Upper lobe of left lung (tissue), 4 donors: Measurements from ENCODE around the gene ISOC2.

Source experiments
- EP300 ChIP-seq, 4 donors: sonication (generic); formaldehyde crosslinking; IDR thresholded peaks; one replicate each; pipeline ENCODE4 v1.5.1; 2017; ENCODE audit warnings: antibody characterized with exemption in 4 of 4, control low read depth in 2 of 4
- POLR2AphosphoS5 ChIP-seq, 2 donors: sonication (generic); formaldehyde crosslinking; IDR thresholded peaks; one replicate each; pipeline ENCODE4 v1.5.1; 2017; ENCODE audit warnings: antibody characterized with exemption in 2 of 2
- TF ChIP-seq, protein P1 (sequence below), 6 experiments: fragments of 450-650 bp in 4 of 6; fragments of 200-600 bp in 2 of 6; sonication (generic) in 2 of 6; IDR thresholded peaks; one replicate each; pipeline ENCODE4 v1.5.1; 2016 to 2019; ENCODE audit warnings: antibody characterized with exemption in 6 of 6

DNA sequence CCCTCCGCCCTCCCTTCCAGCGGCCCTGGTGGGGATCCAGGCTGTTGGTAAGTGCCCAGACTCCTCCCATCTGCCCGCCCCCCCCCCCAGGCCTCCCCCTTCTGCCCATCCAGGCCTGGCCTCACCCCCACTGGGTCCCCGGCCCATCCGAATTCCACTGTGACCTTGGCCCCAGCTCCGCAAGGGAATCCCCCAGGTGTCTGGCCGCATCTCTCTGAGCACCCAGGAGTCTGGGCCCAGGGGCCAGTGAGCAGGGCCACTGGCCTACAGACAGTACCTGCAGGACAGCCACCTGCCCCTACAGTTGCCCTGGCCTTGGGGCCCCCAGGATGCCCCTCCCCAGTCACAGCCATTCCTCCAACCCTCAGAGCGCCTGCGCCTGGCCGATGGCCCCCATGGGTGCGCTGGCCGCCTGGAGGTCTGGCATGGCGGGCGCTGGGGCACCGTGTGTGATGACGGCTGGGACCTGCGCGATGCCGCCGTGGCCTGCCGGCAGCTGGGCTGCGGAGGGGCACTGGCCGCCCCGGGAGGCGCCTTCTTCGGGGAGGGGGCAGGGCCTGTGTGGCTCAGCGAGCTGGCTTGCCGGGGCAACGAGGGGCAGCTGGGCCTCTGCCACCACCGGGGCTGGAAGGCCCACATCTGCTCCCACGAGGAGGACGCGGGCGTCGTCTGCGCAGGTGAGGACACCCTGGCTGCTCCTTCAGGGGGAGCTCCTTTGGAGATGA, 27.7 kb upstream of the ISOC2 start:
- TF ChIP-seq, protein P1, sequence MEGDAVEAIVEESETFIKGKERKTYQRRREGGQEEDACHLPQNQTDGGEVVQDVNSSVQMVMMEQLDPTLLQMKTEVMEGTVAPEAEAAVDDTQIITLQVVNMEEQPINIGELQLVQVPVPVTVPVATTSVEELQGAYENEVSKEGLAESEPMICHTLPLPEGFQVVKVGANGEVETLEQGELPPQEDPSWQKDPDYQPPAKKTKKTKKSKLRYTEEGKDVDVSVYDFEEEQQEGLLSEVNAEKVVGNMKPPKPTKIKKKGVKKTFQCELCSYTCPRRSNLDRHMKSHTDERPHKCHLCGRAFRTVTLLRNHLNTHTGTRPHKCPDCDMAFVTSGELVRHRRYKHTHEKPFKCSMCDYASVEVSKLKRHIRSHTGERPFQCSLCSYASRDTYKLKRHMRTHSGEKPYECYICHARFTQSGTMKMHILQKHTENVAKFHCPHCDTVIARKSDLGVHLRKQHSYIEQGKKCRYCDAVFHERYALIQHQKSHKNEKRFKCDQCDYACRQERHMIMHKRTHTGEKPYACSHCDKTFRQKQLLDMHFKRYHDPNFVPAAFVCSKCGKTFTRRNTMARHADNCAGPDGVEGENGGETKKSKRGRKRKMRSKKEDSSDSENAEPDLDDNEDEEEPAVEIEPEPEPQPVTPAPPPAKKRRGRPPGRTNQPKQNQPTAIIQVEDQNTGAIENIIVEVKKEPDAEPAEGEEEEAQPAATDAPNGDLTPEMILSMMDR (IDR thresholded peaks at IDR 0.05), result no peak
- TF ChIP-seq EP300 (IDR thresholded peaks at IDR 0.05) (no peak), POLR2AphosphoS5 (IDR thresholded peaks at IDR 0.05) (no peak)
